ENCODE measurements around the gene MEX3D. TPM values are rescaled to one million over a fixed set of nuclear protein-coding genes. Genes with fewer than 3 reads are reported as not detected.

The MEX3D gene
- total RNA-seq, 1 experiment from 2014 or later = 70.4 TPM

DNA sequence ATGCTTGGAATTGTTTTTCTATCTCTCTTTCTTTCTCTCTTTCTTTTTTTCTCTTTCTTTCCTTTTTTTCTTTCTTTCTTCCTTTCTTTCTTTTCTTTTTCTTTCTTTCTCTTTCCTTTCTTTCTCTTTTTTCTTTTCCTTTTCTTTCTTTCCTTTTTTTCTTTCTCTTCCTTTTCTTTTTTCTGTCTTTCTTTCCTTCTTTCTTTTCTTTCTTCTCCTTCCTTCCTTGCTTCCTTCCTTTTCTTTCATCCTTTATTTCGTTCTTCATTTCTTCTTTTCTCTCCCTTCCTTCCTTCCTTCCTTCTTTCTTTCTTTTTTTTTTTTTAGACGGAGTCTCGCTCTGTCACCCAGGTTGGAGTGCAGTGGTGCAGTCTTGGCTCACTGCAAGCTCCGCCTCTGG lies 1.9 kb upstream of the MEX3D start:
- H3K18ac ChIP-seq (ENCODE audit: insufficient read length, low read depth, low read length) = no peak overlapping the region
- no peaks in the 10 kb centered on the region; the same call in 1 of the 2 replicates for H3K27me3 ChIP-seq (ENCODE audit: insufficient read depth, low read length)
- peaks cover 2 to 3% of the 10 kb centered on the region in 2 experiments; a peak in 2 of 5 replicates for H3K9me3 Mint-ChIP-seq
- H3K9me3 ChIP-seq (ENCODE audit: control insufficient read depth, low read depth, low read length) = no peaks in the 10 kb centered on the region
- no peak overlapping the region for H2AFZ ChIP-seq (ENCODE audit: low read length)
- H3K14ac ChIP-seq (ENCODE audit: insufficient read depth, low read length) = no peak overlapping the region
- no peaks in the 10 kb centered on the region for H3K4me1 ChIP-seq (ENCODE audit: insufficient read depth, low read length)
- H3K23me2 ChIP-seq (ENCODE audit: insufficient read length, low read depth, low read length, poor library complexity, severe bottlenecking) = no peaks in the 10 kb centered on the region
- peaks cover 11% of the 10 kb centered on the region; the same call in 1 of the 2 replicates for H3K79me2 ChIP-seq (ENCODE audit: insufficient read depth, low read length)
- H3K4me2 ChIP-seq (ENCODE audit: insufficient read depth, insufficient read length, low read length) = no peak overlapping the region
- H3K79me1 ChIP-seq (ENCODE audit: insufficient read depth, low read depth, low read length, poor library complexity, severe bottlenecking) = peaks cover 3% of the 10 kb centered on the region
- no peak overlapping the region for H4K8ac ChIP-seq (replicated peaks; ENCODE audit: insufficient read length, low read depth, low read length)
- peaks cover 38% of the 10 kb centered on the region for H3K27me3 Mint-ChIP-seq (ENCODE audit: low read depth)
- H2BK12ac ChIP-seq (ENCODE audit: insufficient read length, low read depth, low read length) = no peak overlapping the region
- H3K27ac Mint-ChIP-seq = no peak overlapping the region; a peak in 1 of 7 replicates
- no peak overlapping the region for H3K23ac ChIP-seq (ENCODE audit: insufficient read length, low read depth, low read length)
- no peak overlapping the region for H3T11ph ChIP-seq (ENCODE audit: low read length)
- no peak for DNase-seq
- H2BK20ac ChIP-seq (ENCODE audit: low read depth, low read length, poor library complexity, severe bottlenecking) = no peak overlapping the region
- H2BK15ac ChIP-seq (ENCODE audit: low read depth, low read length) = no peak overlapping the region
- H3K4me3 Mint-ChIP-seq = peak overlapping the region in 1 of 2 experiments; percentile 43; a peak in 2 of 5 replicates
- peaks cover 2 to 5% (median 5%) of the 10 kb centered on the region in 3 experiments; a peak in 5 of 7 replicates for H3K36me3 Mint-ChIP-seq (ENCODE audit: insufficient read depth in 1 of 3, low read depth in 3 of 3)
- H2BK120ac ChIP-seq (ENCODE audit: low read depth, low read length, poor library complexity, severe bottlenecking) = no peak overlapping the region
- no peak overlapping the region for H3K4ac ChIP-seq (ENCODE audit: low read depth, low read length)
- no peak overlapping the region for H3K27ac ChIP-seq (ENCODE audit: insufficient read length, low read depth, low read length)
- no peak overlapping the region for H4K91ac ChIP-seq (ENCODE audit: insufficient read length, low read depth, low read length)
- no peaks in the 10 kb centered on the region for H4K20me1 ChIP-seq (ENCODE audit: control insufficient read depth, insufficient read depth, insufficient read length)
- WGBS (ENCODE audit: extremely low coverage, insufficient read length, low lambda C conversion rate) = 100% methylated on average over 1 of the region's 4 CpGs
- TF ChIP-seq, protein P1, sequence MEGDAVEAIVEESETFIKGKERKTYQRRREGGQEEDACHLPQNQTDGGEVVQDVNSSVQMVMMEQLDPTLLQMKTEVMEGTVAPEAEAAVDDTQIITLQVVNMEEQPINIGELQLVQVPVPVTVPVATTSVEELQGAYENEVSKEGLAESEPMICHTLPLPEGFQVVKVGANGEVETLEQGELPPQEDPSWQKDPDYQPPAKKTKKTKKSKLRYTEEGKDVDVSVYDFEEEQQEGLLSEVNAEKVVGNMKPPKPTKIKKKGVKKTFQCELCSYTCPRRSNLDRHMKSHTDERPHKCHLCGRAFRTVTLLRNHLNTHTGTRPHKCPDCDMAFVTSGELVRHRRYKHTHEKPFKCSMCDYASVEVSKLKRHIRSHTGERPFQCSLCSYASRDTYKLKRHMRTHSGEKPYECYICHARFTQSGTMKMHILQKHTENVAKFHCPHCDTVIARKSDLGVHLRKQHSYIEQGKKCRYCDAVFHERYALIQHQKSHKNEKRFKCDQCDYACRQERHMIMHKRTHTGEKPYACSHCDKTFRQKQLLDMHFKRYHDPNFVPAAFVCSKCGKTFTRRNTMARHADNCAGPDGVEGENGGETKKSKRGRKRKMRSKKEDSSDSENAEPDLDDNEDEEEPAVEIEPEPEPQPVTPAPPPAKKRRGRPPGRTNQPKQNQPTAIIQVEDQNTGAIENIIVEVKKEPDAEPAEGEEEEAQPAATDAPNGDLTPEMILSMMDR (conservative IDR thresholded peaks at IDR 0.05) = no peak
- H2AK5ac ChIP-seq (ENCODE audit: insufficient read length, low read length) = no peak overlapping the region
- no peak overlapping the region for H2BK5ac ChIP-seq (ENCODE audit: insufficient read length, low read length)
- peaks cover 2 to 14% of the 10 kb centered on the region in 2 experiments; a peak in 3 of 4 replicates for H3K4me1 Mint-ChIP-seq
- no peak overlapping the region for H4K5ac ChIP-seq (ENCODE audit: insufficient read length, low read depth, low read length)
- no peak overlapping the region for H3K56ac ChIP-seq (ENCODE audit: insufficient read length, low read depth, low read length)
- no peak overlapping the region for H3K9ac ChIP-seq (ENCODE audit: extremely low read depth, insufficient read length, low read length)
